OCI-LY3 (cell line): ENCODE data around the gene BAIAP2L2.
"Not testable (repeated sequence)": the region's sequence is repeated elsewhere in the genome, so short reads cannot be mapped to it uniquely, and the experiment has no call there.

ENCODE experiments used
- H2AFZ ChIP-seq: fragments of 200-600, 300-600 bp; shearing (Covaris generic); 2 replicates; pipeline ENCODE4 v1.6.0; 2014; ENCODE audit warnings: antibody characterized with exemption, low read depth, low read length
- H3K27ac ChIP-seq: fragments of 200-600, 300-600 bp; sonication (generic); 2 replicates; pipeline ENCODE4 v1.5.1; 2014; ENCODE audit warnings: mild to moderate bottlenecking, low read length, moderate library complexity, mixed read lengths
- H3K27me3 ChIP-seq: fragments of 200-600, 300-600 bp; sonication (generic); 2 replicates; pipeline ENCODE4 v1.6.1; 2014; ENCODE audit warnings: low read depth, low read length, mixed read lengths
- H3K36me3 ChIP-seq: fragments of 200-600, 300-600 bp; sonication (generic); replicated peaks from 2 replicates; pipeline ENCODE3; 2014; ENCODE audit warnings: low read depth, low read length, mixed read lengths
- H3K4me1 ChIP-seq: fragments of 300-600, 200-600 bp; sonication (generic); 2 replicates; pipeline ENCODE4 v1.6.1; 2014; ENCODE audit warnings: low read length, mixed read lengths
- H3K4me2 ChIP-seq: fragments of 200-600, 300-600 bp; sonication (generic); 2 replicates; pipeline ENCODE4 v1.6.1; 2014; ENCODE audit warnings: low read length, mixed read lengths
- H3K4me3 ChIP-seq: fragments of 300-600, 200-600 bp; sonication (generic); 2 replicates; pipeline ENCODE4 v1.5.1; 2014; ENCODE audit warnings: antibody characterized with exemption, mild to moderate bottlenecking, low read length, moderate library complexity
- H3K79me2 ChIP-seq: fragments of 300-600, 200-600 bp; shearing (Covaris generic); 2 replicates; pipeline ENCODE4 v1.6.1; 2014; ENCODE audit warnings: mild to moderate bottlenecking, low read length, mixed read lengths
- H3K9ac ChIP-seq: fragments of 300-600, 200-600 bp; shearing (Covaris generic); 2 replicates; pipeline ENCODE4 v1.6.0; 2014; ENCODE audit warnings: mild to moderate bottlenecking, low read length, moderate library complexity
- H3K9me3 ChIP-seq: fragments of 200-600, 300-600 bp; shearing (Covaris generic); 2 replicates; pipeline ENCODE4 v1.6.1; 2014; ENCODE audit warnings: low read length, mixed read lengths; ENCODE audit not compliant: insufficient read depth
- H4K20me1 ChIP-seq: fragments of 200-600, 300-600 bp; sonication (generic); 2 replicates; pipeline ENCODE4 v1.6.1; 2016; ENCODE audit warnings: low read length, mixed read lengths; ENCODE audit not compliant: insufficient read depth
- CTCF ChIP-seq: fragments of 200-600, 300-600 bp; sonication (generic); IDR thresholded peaks from 2 replicates; pipeline ENCODE4 v1.5.1; 2014; ENCODE audit warnings: antibody characterized with exemption, low read length, low read depth
- EZH2phosphoT487 ChIP-seq: fragments of 200-600 bp; shearing (Covaris generic); IDR thresholded peaks from 2 replicates; pipeline ENCODE4 v1.6.1; 2018; ENCODE audit warnings: antibody characterized with exemption, mixed run types, low read depth

BAIAP2L2 gene

GRCh38 chr22:38124236-38124974 is 13.9 kb upstream of the BAIAP2L2 start:
- no peak overlapping the region for H3K9ac ChIP-seq
- no peaks in the 10 kb centered on the region for H3K9me3 ChIP-seq
- H3K27ac ChIP-seq: no peak overlapping the region
- H3K4me1 ChIP-seq: no peaks in the 10 kb centered on the region
- no peak overlapping the region for H2AFZ ChIP-seq
- no peak overlapping the region for H3K4me3 ChIP-seq
- no peak for TF ChIP-seq EZH2phosphoT487
- no peak for TF ChIP-seq CTCF
- no peaks in the 10 kb centered on the region for H3K36me3 ChIP-seq
- no peaks in the 10 kb centered on the region for H3K79me2 ChIP-seq
- H3K4me2 ChIP-seq: no peak overlapping the region
- H4K20me1 ChIP-seq: no peaks in the 10 kb centered on the region
- no peaks in the 10 kb centered on the region for H3K27me3 ChIP-seq

- Histone ChIP-seq H3K4me2 (no peak overlapping the region), H3K27me3 (no peaks in the 10 kb centered on the region), H2AFZ (no peak overlapping the region), H3K9ac (no peak overlapping the region), H3K9me3 (no peaks in the 10 kb centered on the region), H3K27ac (no peak overlapping the region), H3K4me3 (no peak overlapping the region), H4K20me1 (no peaks in the 10 kb centered on the region), H3K79me2 (no peaks in the 10 kb centered on the region), H3K4me1 (no peaks in the 10 kb centered on the region), H3K36me3 (no peaks in the 10 kb centered on the region)
- TF ChIP-seq EZH2phosphoT487 (no peak), CTCF (no peak)
These were observed 12.1 kb upstream of the BAIAP2L2 start for GRCh38 chr22:38122616-38123015.

GRCh38 chr22:38120359-38121110 is 10.1 kb upstream of the BAIAP2L2 start:
- Histone ChIP-seq H3K4me3 (no peak overlapping the region), H3K9me3 (no peaks in the 10 kb centered on the region), H2AFZ (no peak overlapping the region), H3K27ac (no peak overlapping the region), H3K36me3 (no peaks in the 10 kb centered on the region), H3K27me3 (no peaks in the 10 kb centered on the region), H3K4me2 (no peak overlapping the region), H3K4me1 (no peaks in the 10 kb centered on the region), H3K79me2 (no peaks in the 10 kb centered on the region), H3K9ac (no peak overlapping the region), H4K20me1 (no peaks in the 10 kb centered on the region)
- no peak for TF ChIP-seq EZH2phosphoT487
- no peak for TF ChIP-seq CTCF

GRCh38 chr22:38118747-38119146 is 8.3 kb upstream of the BAIAP2L2 start:
- H3K9me3 ChIP-seq, H4K20me1 ChIP-seq, H2AFZ ChIP-seq, H3K79me2 ChIP-seq, H3K4me2 ChIP-seq, H3K36me3 ChIP-seq, H3K4me1 ChIP-seq, H3K4me3 ChIP-seq, H3K9ac ChIP-seq, H3K27me3 ChIP-seq, H3K27ac ChIP-seq: not testable (repeated sequence)
